A549 treated with Hydrocortisone at 1 μM for 4 hours (cell line): Measurements from ENCODE around the gene PLCB3. TPM values are rescaled to one million over a fixed set of nuclear protein-coding genes. Genes with fewer than 3 reads are reported as not detected.

Source experiments
- total RNA-seq: library from RNA; stranded (reverse); fragments of 200-300 nt; extraction: Qiagen RNA extraction; gene quantifications from 5 replicates; pipeline ENCODE4 v1.2.3, GENCODE V29; 2022

The PLCB3 gene
- 16.8 to 23.4 TPM (median 20.3 TPM) in 5 replicates for total RNA-seq

DNA sequence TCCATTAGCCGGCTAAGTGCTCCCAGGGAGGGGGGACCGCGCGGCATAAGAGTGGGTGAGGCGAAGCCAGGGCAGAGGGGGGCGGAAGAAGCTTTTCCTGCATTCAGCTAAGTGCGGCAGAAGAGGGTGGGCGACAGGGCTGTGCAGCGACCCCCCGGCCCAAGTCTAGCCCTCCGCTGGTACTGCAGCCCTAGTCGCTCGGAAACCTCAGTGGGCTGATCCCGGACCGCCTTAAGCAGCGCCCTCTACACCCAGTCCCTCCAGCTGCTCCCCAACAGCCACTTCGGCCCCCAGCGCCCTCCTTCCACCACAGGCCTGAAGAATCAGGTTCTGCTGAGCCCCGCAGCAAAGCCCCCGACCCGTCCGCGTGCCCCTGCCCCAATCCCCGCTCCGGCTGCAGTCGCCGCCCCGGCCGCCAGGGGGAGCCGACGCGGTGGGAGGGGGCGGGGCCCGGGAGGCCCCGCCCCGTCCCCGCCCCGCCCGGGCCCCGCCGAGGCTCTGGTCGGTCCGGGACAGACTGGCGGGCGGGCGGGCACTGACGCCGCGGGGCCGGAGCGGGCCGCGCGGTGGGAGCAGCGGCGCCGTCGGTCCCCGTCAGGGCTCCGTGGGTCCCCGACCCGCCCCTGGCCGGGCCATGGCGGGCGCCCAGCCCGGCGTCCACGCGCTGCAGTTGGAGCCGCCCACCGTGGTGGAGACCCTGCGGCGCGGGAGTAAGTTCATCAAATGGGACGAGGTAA, at the start of gene PLCB3:
PLCB3 (plus strand) TSS at position 515 of the 737 bp plus-strand sequence; CDS start at position 635, 120 bp downstream.

DNA sequence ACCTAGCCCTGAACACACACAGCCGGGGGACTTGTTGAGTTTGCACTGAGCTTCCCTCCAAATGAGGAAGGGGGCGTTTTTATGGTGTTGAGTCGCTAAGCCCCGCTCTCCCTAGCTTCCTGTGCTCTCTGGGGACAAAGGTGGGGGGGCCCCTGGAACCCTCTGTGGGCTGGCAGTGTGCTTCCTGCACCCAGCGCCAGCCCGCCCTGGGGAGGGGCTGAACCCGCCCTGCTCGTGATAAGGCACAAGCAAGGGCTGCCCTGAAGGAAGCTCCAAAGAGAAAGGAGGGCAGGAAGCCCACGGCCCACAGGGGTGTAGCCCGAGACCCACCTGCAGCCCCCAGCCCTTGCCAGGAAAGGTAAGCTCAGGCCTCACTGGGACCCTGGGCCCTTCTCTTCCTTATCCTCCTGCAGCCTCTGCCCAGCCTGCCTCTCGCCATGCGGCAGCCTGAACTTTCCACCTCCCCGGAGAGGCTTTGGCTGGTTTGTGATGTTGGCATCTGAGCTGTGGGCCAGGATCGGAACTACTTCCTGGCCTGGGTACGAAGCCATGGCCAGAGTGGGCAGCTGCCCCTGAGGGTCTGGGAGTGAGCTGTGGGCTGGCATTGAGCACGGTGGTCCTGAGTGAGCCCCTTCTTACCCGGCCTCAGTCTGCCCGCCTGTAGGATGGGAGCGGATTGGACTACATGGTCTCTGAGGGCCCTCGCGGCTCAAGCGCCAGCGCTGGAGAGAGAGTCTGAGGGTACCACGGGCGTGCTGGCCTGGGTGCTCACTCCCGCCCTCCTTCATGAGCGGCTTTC, 44.7 kb upstream of the PLCB3 start, which contains the start of gene FERMT3:
FERMT3 (plus strand) TSS at position 265 of the 799 bp plus-strand sequence. CDS start 644 bp downstream, outside the sequence.

DNA sequence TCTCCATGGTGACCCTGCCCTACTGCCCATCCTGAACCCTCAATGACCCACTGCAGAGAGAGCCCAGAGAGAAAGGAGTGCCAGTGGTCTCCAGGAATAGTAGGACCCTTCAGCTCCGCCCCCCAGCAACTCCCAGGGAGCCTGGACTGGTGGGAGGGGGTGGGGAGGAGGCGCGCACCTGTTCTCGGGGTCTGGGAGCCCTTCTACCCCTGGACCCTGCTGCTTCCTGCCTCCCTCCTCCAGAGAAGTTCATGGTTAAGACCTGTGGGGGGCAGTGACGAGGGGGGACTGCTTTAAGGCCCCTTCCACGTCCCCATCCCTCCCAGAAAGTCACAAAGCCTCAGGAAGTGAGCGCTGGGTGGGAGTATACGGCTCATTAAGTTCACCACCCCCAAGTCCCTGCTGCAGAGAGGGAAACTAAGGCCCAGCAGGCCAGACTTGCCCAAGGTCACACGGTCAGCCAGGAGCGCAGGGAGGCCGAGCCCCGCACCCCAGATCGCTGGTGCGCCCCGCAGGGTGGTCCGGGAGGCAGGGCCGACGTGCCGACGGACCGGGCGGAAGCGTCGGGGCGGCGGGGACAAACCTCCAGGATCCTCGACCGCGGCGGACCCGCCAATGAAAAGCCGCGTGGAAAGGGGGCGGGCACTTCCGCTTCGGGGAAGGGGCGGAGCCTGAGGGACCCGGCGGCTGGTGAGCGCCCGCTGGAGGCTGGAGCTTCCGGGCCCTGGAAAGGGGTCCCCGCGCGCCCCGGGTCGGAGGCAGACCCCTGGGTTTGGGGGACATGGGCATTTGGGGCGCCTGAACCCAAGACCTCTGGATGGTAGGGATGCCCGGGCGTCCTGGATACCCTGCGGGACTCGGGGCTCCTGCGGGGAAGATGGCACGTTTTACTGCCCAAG, 25.5 kb upstream of the PLCB3 start, which contains the start of the genes NUDT22 and TRPT1:
NUDT22 (plus strand) TSS at position 667 of the 899 bp plus-strand sequence. CDS start 379 bp downstream, outside the sequence.
TRPT1 (minus strand) TSS at position 579 of the 899 bp plus-strand sequence; CDS start at position 253, 326 bp downstream.

DNA sequence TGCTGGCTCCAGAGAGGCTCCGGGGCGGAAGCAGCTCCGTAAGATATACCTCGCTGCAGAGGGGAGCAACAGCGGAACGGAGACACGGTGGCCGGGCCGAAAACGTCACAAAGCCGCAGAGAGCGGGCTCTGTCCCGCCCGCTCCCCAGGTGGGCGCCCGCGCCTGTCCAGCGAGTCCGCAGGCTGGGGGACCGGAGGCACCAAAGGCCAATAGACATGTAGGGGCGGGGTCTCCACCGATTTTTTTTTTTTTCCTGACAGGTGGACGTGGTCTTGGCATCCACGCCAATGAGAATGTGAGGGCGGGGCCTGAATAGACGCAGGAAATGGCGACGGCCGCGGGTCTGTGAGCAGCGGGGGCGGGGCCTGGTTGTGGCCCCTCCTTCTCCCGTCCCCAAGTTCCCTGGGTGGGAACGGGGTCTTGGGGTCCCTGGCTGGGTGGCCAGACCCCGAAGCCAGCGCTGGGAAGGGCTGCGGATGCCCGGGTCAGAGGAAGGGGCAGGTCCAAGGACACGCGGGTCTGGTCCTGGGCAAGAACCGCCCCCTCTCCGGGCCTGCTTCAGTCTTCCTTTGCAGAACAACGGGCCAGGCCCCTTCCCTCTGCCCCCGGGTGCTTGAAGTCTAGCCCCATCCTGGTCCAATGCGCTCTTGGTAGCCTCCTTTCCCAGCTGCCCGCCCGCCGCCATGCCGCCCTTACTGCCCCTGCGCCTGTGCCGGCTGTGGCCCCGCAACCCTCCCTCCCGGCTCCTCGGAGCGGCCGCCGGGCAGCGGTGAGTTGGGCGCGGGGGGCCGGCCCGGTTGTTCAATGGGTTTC, 21.0 kb upstream of the PLCB3 start, which contains the start of gene DNAJC4:
DNAJC4 (plus strand) TSS at position 378 of the 814 bp plus-strand sequence; CDS start at position 685, 307 bp downstream.

DNA sequence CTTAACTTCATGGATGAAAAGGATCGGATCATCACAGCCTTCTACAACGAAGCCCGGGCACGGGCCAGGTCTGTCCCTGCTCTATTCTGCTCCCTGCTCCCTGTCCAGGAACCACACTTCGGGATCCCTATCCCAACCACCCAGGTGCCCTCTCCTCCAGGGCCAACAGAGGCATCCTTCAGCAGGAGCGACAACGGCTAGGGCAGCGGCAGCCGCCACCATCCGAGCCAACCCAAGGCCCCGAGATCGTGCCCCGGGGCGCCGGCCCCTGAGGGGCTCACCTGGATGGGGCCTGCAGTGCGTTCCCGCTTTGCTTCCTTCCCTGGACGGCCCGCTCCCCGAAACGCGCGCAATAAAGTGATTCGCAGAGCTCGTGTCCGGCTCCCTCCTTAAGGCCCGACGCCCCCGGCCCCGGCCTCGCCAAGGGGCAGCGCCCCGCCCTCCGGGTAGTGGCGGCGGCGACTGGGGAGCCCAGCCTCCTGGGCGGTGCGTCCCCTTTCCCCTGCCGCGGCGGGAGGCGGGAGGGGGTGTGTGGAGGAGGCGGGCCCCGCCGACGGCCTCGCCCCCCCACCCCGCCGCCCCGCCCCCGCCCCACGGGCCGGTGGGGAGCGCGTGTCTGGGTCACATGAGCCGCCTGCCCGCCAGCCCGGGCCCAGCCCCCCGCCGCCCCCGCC, 17.3 kb upstream of the PLCB3 start, which contains the start of gene VEGFB:
VEGFB (plus strand) TSS at position 672 of the 674 bp plus-strand sequence. CDS start 250 bp downstream, outside the sequence.

DNA sequence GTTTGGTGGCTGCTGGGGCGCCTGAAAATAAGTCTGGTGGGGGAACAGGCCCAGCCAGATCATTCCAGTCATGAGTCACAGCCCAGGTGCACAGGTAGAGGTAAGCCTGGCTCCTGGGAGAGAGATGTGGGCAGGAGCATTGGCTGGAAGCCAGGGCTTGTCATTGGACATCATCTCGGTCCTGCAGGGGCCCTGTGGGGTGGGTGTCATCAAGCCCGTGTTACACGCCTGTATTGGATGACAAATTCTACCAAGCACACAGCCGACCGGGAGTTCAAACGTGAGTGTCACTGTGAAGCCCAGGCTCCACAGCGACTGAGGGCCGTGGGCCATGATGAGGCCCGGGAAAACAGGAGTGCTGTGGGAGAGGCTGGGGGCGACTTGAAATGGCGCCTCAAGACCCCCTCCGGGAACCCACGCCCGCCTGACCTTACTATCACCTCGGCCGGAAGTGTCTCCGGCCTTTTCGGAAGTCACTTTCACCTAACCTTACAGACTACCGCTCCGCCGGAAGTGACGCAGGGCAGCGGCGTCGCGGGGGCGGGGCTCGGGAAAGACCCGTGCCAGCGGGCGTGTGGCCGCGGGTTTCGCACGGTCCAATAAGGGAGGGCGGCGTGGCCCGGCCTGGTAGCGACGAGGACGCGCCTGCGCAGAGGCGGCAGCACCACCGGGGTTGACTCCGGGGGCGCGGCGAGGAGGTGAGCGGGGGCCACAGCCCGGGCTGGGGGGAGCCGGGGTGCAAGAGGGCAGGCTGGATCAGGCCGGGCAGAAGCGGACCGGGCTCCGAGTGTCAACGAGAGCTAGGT, 10.7 kb upstream of the PLCB3 start, which contains the start of gene FKBP2:
FKBP2 (plus strand) TSS at position 661 of the 806 bp plus-strand sequence. CDS start 1,293 bp downstream, outside the sequence.

DNA sequence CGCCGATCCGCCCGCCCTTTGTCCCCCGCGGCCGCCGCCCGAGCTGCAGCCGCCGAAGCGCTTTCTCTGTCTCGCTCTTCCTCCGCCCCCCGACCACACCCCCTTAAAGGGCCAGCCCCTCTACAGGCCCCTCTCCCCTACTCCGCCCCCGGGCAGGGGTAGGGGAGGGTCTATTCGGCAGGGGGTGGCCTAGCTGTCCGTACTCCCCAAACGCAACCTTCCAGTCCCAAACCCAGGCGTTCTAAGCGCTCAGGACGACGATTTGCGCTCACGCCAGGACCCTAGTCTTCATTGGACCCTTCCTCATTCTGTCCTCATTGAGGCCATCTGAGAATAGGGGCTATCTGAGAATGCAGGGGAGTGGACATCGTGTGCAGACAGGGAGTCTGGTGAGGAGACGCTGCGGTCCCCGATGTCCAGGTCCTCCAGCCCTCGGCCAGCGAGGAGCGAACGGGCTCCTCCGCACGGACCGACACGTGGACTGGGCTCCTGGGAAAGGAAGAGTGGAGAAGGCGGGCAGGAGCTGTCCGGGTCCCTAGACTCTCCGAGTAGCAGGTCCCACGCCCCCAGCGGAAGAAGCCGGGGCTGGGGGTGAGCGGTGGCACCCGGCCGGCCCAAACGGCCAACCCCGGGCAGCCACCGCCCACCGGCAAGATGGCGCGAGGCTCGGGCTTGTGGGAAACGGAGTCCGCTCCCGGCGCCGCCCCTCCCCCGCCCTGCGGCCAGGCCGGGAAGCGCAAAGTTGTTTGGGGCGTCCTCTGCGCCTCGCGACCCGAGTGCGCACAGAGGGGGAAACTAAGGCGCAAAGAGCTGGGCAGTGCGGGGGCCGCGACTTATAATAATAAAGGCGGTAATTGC, 4.2 kb upstream of the PLCB3 start, which contains the start of gene PPP1R14B:
PPP1R14B (minus strand) TSS at position 73 of the 858 bp plus-strand sequence. CDS start 270 bp downstream, outside the sequence.

DNA sequence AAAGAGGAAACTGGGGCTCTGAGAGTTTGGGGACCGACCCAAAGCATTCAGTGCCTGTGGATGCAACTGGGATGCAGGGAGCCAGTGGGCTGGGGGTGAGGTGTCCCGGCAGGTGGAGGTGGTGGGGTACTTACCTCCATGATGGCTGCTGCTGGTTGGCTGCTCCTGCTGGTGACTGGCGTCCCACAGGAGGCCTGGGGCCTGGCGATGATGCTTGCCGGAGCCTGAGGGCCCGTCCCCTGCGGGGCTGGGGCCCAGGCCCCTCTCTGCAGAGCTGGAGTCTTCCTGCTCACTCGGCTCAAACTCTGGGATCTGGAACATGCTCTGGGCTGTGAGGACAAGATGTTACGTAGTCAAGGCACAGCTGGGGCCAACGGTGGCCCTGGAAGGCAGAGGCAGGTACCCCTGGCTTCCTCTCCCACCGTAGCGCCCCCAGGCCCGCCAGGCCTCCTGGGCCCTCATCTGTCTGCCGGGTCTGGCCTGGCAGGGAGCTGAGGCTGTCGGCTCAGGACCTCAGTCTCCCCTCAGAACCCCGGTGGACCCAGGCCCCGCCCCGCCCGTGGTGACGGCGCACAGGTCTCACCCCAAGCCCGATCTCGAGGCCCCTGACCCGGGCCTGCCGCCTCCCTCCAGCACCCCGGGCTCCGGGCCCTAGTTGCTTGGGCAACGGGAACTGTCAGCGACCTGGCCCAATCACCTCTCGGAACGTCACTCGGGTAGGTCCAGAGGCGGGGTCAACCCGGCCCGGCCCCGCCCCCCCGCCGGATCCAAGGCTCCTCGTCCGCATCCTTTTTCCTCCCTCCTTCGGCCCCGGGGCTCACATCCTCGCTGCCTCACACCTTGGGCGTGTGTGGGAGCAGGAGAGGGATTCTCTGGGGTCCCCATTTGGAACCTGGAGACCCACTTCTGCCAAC, 33.0 kb downstream of the PLCB3 start, which contains the start of gene BAD:
BAD (minus strand) TSS at position 618 of the 914 bp plus-strand sequence; CDS start at position 321, 297 bp downstream.

DNA sequence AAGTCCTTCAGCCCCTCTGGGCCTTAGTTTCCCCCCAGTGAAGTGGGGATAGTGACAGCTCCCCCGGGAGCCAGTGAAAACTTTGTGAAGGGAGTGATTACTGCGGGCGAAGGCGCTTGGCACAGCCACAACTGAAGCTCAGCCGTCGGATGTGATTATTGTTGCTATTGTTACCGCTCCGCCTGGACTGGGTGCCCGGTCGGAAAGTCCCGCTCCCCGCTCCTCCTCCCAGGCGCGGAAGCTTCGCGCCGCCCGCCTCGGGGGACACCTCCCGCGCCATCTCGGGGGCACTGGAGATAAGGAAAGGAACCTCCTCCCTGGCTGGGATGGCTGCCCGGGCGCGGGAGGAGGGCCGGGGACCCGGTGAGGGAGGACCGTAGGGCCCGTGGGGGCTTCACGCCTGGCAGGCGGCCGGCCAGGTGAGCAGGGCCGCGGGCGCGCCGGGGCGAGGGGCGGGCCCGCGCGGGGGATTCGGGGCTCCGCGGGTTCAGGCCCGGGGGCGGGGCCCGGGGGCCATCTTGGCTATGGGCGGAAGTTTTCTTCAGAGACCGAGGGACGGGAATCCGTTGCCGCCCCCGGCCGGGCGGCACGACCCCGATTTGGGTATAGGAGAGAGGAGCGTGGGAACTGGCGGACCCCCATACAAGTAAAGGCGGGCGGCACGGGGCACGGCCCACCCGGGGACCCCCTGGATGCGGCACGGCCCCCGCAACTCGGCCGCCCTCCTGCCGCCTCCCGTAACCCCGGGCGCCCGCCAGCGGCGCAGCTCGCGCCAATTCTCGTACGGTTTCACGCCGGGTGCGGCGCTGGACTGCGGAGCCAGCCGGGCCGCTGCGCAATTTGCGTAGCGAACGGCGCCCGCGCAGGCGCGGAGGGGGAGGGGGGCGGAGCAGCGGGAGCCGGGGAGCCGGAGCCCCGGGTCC, 33.9 kb downstream of the PLCB3 start, which contains the start of gene GPR137:
GPR137 (plus strand) TSS at position 887 of the 923 bp plus-strand sequence. CDS start 677 bp downstream, outside the sequence.

DNA sequence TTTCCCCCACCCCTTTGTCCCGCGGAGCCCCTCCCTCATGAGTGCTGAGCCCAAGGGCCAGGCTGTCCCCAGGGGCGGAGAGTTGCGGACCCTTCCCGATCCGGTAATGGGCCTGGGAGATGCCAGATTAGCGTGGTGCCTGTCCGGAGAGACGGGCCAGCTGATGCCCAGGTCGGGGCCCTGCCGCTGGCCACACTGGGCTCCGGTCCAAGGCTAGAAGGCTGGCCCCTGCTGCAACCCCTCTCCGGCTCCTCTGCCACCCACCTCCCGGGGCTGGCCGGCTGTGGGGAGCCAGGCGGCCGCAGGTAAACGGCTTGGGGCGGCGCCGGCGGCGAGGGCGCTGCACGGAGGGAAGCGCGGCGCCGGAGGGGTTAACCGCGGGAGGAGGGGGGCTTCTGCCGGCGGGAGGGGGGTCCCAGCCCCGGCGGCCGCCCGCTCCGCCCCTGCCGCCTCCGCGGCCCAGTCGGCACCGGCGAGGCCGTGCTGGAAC, 40.0 kb downstream of the PLCB3 start, which contains the start of gene KCNK4:
KCNK4 (plus strand) TSS at position 41 of the 490 bp plus-strand sequence. CDS start 1,717 bp downstream, outside the sequence.

DNA sequence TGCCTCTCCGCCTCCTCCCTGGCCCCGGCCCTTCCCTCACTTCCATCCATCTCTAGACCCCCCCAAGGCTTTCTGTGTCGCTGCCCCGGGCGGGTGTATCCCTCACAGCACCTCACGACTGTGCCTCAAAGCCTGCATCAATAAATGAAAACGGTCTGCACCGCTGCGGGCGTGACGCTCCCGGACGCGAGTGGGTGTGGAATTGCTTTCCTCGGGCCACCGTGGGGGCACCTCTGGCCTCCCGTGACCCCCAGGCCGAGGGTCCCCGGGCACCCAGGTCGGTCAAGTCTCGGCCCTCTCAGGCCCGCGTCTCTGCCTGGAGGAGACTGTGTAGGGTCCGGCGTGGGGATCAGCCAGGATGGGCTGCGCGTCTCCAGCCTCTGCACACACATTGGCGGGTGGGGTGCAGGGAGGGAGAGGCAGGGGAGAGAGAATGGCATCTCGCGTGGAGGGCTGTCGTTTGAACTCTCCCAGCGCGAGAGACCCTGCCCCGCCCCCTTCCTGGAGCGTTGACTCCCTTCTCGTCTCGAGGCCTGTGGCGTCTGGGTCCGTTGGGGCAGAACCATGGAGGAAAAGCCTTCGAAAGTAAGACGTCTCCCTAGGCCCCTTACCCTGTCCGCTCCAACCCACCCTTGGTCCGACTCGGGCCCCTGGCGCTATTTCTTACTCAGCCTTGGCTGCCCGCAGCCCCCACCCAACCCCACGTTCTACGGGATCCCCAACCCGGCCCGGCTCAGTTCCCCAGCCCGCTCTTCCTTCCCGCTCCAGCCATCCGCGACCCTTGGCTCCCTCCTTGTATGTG, 48.7 kb downstream of the PLCB3 start, which contains the start of gene CATSPERZ:
CATSPERZ (plus strand) TSS at position 512 of the 802 bp plus-strand sequence; CDS start at position 565, 53 bp downstream.

DNA sequence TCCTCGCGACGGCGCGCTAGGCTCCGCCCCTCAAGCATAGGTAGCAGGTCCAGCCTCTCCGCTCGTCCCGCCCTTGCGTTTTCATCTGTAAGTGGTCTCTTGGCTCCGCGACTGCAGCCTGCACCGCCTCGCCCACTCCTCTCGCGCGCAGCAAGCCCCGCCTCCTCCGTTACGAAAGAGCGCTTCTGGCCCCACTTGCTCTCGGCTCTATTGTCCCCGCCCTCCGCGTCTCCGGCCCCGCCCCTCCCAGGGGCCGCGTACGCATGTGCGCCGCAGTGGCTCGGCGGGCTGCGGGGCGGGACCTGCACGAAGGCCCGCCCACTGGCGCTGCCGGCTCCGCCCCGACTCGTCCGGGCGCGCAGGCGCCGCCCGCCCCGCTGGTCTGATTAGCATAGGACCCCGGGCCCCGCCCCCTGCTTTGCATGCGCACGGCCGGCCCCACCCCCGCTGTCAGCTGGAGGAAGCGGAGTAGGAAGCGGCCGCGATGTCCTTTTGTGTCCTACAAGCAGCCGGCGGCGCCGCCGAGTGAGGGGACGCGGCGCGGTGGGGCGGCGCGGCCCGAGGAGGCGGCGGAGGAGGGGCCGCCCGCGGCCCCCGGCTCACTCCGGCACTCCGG, 53.9 kb downstream of the PLCB3 start, which contains the start of gene ESRRA:
ESRRA (plus strand) TSS at position 450 of the 616 bp plus-strand sequence. CDS start 1,656 bp downstream, outside the sequence.

DNA sequence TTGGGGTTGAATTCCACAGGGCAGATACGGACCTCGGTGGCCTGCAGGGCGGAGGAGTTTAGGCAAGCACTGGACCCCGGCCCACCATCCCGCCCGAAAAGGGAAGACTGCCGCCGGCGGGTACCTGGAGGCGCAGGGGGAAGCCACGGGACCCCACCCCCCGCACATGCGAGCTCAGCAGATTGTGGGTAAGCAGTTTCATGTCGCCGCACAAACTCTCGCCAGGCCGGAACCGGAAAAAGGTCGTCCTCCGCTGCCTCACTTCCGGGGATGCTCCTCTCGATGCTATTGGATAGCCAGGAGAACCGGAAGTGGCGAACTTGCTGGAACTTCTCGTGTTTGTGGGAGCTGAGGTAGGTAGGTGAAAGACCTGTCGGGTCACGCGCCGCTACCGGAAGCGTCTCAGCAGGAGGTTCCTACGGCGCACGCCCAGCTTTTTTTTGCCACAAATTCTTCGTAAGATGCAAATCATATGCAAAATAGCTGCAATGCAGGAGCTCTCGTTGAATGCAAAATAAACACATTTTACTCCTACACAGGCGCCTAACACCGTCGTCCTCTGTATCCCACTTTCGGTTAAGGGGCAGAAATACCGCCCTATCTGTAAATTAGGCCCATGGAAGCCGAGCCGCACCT, 66.1 kb downstream of the PLCB3 start, which contains the start of gene TRMT112:
TRMT112 (minus strand) TSS at position 235 of the 636 bp plus-strand sequence; CDS start at position 202, 33 bp downstream.

